GM21381 (cell line): Measurements from ENCODE around the gene TBX1.

Source experiments
- ATAC-seq: cut with Tn5 transposase; IDR thresholded peaks from one replicate; pipeline ENCODE4 v1.9.1; 2021; ENCODE audit warnings: mild to moderate bottlenecking, moderate library complexity; ENCODE audit not compliant: unreplicated experiment

Gene TBX1

DNA sequence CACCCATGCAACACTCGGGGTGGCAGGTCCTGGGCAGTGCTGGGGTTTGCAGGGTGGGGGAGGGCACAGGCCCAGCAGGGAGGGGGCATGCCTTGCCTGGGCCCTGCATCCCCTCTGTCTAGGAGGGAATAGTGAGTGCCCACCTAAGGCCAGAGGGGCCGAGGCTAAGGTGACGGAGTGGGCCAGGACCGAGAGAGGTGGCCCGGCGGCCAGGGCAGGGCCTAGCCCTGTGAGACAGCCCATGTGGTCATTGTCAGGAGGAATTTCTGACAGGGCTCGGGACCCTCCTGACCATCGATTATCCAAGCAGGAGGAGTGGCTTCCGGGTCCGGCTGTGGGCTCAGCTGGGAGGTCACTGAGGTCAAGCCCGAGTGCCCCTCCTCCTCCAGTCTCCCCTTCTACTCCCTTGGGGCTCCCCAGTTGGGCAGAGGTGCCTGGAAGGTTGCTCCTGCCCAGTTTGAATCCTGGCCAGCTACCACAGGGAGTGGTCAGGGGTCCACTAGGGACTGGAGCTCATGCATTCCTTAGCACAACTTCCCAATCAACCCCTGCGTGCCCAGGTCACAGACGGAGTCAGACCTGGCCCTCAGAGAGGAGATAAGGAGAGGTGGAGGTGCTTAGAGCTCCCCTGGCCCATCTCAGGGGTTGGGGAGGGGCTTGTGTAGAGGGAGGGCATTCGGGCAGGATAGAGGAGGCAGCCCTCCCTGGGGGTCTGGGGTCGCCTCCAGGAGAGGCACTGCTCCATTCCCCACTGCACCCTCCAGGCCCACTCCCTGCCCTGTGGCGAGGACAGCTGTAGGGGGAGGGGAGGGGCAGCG lies 22.5 kb upstream of the TBX1 start:
- ATAC-seq, result no peak

GRCh38 chr22:19738664-19739447 lies 21.7 kb upstream of the TBX1 start:
- no peak for ATAC-seq

GRCh38 chr22:19739448-19739895 lies 21.1 kb upstream of the TBX1 start:
- ATAC-seq, result no peak

DNA sequence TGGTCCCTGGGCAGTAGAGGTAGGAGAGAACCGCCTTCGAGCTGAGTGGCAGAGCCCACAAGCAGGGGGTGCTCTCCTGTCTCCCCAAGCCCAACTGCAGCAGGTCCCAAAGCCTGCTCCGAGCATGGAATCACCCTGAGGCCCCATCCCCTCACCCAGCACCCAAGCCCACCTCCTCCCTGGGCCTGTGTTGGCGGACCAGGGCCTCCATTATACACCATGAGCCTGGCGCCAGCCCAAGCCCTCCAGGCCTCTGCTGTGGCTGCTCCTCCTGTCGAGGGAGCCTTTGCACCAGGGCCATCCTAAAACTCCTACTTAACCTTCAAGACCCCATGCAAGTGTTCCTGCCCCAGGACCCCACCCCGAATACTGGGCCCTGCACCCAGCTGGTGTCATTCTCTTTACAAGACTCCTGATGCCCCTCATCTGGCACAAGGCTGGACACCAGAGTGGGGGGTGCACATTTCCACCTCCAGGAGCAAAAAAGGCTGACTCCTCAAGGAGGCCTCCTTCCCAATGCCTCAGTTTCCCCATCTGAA lies 20.6 kb upstream of the TBX1 start:
- no peak for ATAC-seq

DNA sequence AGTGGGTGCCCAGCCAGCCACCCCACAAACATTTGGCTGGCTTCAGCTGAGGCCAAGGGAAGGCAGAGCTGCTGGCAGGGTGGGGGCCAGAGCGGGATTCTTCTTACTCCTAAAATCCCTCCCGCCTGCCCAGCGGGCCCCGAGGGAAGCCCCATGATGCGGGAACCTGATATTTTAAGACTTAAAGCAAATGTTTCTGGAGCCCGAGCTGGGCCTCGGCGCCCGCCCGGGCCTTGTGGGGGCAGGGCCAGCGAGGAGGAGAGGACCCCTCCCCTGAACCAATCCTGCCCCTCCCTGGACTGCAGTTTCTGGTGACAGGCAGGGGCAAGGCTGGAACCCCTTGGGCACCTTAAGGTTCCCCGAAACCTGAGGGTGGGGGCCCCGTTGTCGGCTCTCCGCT lies 20.0 kb upstream of the TBX1 start:
- ATAC-seq, result no peak

GRCh38 chr22:19741053-19741452 lies 19.5 kb upstream of the TBX1 start:
- ATAC-seq, result no peak

- no peak for ATAC-seq
These were observed 18.2 kb upstream of the TBX1 start for GRCh38 chr22:19742160-19743066.

DNA sequence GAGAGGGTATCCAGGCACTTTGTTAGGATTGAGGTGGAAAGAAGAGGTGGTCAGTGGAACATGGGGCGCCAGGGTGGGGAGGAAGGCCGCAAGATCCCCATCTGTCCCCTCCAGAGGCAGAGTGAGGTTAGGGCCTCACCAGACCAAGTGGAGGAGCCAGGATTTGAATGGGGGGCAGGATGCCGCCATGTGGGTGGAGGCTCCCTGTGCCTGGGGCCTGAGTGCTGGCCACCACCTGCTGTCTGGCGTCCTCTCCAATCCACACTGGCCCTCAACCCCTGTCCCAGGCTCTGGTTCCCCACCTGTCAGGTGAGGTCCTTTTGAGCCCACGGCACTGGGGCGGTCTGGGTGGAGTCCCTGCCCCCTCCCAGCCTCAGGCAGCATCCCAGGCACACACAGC lies 17.5 kb upstream of the TBX1 start:
- no peak for ATAC-seq

DNA sequence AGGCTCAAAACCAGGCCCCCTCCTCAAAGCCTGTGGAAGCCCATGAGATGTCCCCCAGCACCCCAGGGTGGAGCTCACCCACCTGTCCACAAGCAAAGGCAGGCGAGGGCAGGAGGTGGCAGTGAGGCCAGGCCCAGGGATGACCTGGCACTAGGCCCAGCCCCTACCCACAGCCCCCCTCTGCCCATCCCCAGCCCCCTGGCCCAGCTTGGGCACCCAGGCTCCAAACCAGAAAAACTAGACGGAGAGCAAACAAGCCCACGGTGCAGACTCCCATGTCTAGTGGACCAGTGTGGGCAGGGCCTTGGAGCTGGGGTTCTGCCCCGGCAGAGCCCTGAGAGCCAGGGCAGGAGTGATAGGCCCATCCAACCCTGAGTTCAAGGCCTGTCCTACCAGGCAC lies 16.9 kb upstream of the TBX1 start:
- no peak for ATAC-seq

GRCh38 chr22:19744350-19745006 lies 16.1 kb upstream of the TBX1 start:
- no peak for ATAC-seq

DNA sequence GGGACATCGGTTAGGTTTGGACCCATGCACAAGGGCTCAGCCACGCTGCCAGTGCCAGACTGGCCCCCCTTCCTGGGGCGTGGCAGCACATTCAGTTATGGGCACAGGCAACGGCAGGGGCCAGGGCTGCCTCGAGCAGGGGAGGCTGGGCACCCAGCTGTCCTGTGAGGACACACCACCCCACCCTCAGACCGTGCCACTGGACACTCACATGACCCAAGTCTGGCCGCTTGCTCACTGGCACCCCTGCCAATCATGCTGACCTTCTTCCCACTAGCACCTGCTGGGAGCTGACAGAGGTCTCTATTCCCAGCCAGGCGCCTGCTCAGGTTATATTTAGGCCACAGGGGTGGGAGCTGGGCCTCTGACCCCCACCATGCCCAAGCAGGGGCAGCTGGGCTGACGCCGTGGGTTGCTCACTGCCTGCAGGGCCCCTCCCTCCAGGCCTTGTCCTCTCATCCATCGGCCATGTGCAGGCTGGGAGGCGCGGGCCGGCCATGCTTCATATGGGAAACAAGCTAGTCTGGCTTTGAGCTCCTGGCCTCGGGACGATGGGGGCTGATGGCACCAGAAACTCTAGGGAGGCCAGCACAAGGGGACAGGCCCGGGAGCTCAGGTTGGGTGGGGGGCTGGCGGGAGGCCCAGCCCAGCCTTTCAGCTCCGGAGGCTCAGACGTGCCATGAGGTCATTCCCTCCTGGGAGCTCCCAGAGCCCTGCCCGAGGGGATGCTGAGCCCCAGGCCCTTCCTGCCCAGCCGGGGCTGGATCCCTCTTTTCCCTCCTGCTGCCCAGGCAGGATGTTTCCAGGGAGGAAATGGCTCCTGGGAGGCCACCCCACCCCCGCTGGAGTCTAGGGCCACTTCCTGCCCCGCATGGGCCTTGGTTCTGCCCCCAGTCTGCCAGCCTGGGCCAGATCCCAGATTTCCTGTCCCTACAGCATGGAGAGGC lies 15.2 kb upstream of the TBX1 start:
- no peak for ATAC-seq

- no peak for ATAC-seq
These were observed 13.9 kb upstream of the TBX1 start for GRCh38 chr22:19746726-19747125.

DNA sequence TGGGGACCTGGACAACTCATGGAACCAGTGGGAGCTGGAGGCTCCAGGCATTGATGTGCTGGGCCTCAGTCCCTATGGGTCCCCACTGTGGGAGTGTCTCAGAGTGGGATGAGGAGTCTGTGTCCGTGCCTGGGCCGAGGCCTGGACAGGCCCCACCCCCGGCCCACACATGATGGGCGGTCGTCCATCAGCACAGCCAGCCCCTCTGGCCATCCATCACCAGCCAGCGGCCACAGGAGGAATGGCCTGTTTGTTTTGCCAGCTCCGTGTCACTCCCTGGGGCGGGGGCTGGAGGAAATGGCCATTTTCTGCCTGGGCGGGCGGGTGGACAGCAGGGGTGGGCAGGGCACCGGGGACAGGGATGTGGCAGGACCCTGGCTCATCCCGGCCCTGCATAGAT lies 13.0 kb upstream of the TBX1 start:
- no peak for ATAC-seq

DNA sequence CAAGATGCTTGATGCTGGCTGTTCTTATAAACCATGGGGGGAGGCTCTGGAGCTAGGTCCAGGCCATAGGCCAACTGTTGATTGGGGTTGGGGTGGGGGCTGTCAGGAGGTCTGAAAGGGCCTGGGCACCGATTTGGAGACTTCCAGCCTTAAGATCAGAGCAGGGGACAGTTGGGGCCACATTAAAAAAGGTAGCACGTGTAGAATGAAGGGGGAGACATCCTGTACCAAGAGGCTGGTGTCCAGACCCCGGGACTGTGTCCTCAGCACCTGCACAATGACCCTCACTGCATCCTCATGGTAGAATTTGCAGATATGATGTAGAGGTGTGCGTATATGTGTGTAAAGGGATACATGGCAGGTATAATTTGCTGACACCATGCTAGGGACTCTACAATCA lies 12.4 kb upstream of the TBX1 start:
- ATAC-seq, result no peak

DNA sequence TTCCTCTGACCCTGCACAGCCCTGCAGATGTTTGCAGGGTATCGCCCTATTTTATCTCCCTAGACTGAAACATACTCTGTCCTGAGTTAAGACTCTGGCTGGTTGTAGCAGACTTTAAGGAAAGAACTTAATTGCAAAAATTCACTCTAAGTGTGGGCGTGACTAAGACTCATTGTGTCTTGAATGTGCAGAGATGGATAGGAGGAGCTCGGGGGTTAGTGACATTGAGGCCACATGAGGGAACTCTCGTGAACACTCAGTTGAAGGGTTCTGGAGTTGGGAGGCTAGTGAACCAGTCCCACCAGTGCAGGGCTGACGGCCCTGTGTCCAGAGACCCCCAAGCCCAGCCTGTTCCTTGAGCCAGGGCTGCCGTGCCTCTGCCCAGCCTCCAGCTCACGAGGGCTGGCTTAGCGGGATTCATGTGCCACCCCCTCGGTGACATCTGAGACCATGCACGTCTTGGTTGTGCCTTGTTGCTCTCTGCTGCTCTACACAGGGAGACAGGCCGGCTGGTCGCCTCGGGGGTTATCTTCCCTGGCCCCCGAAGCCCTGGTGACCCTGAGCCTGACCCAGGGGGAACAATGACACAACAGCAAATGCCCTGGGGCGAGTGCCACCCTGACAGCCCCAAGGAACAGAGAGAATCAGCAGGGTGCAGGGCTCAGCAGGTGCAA lies 11.4 kb upstream of the TBX1 start:
- ATAC-seq, result no peak

DNA sequence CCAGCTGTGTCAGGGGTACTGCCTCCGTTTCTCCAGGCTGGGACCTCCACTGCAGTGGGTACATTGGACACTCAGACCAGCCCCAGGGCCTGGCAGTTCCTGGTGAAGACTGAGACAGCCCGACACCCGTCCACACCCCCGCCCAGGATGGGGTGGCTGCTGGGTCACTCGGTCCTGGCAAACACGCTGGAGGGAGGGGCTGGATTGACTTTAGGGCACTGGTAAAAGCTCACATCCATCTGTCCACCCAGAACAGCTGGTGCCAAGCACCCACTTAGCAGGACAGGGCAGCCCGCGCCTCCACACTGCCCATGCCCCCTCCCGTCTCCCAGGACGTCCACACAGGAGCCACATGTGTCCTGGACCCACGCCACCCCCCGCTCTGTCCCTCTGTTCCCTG lies 10.7 kb upstream of the TBX1 start:
- no peak for ATAC-seq

GRCh38 chr22:19750507-19751490 lies 9.8 kb upstream of the TBX1 start:
- no peak for ATAC-seq
